ENCODE measurements around the gene CDYL2. TPM values are rescaled to one million over a fixed set of nuclear protein-coding genes. Genes with fewer than 3 reads are reported as not detected.
"Not testable (repeated sequence)": the region's sequence is repeated elsewhere in the genome, so short reads cannot be mapped to it uniquely, and the experiment has no call there.

The CDYL2 gene
- polyA plus RNA-seq, 3 donors, result 6.5 to 7.6 (median 6.7) TPM

DNA sequence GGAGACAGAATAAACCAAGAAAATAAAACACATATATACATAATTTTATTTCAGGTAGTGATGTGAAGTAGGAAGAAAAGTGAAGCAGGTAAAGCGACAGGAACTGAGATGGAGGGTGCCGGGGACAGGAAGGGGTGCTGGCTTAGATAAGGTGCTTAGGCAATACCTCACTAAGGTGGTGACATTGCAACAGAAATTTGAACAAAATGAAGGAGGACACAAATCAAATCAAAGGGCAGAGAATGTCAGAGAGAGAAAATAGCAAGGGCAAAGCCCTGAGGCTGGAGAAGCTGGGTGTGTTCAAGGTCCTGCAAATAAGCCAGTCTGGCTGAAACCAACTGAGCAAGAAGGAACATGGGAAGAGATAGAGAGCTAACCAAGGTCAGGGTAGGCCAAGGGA, 5.0 kb upstream of the CDYL2 start:
- DNase-seq (ENCODE audit: low read depth in 3 of 3, low spot score in 2 of 3), result no peak

GRCh38 chr16:80807906-80808305, 3.5 kb upstream of the CDYL2 start:
- DNase-seq (ENCODE audit: low read depth in 3 of 3, low spot score in 2 of 3), result no peak

DNA sequence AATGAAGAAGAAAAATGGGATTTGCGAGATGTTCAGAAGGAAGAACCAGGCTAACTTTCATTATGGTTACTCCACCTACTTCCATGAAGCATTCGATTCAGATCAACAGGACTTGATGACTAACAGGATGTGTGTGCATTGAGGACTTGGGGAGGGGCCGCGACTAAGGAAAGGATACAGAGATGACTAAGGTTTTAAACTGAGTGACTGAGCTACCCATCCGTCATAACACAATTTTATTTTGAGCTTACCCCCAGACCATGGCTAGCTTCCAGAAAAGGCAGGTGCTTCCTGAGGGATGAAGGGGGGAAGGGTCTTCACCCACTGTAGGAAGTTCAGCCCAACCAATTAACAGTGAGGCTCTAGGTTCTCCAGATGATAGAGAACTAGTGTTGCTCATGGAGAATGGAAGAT, 2.5 kb upstream of the CDYL2 start:
- no peak for DNase-seq (ENCODE audit: low read depth in 3 of 3, low spot score in 2 of 3)

DNA sequence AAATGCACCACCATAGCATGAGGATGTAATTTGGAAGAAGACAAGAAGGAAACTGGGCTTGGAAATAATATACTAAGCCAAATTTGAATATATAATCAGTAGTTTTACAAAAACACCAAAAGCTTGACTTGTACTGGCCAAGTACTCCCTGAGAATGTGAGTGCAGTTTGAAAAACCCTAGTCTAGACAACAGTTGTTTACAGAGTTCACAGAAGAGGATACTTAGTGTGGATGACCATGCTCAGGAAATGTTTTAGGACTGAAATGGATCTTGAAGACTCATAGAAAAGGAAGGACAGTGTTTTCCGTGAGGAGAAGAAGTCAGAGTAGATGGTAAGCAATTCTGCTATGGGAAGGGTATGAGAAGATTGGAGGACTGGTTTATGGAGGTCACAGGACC, 1.9 kb upstream of the CDYL2 start:
- DNase-seq (ENCODE audit: low read depth in 3 of 3, low spot score in 2 of 3), result no peak

DNA sequence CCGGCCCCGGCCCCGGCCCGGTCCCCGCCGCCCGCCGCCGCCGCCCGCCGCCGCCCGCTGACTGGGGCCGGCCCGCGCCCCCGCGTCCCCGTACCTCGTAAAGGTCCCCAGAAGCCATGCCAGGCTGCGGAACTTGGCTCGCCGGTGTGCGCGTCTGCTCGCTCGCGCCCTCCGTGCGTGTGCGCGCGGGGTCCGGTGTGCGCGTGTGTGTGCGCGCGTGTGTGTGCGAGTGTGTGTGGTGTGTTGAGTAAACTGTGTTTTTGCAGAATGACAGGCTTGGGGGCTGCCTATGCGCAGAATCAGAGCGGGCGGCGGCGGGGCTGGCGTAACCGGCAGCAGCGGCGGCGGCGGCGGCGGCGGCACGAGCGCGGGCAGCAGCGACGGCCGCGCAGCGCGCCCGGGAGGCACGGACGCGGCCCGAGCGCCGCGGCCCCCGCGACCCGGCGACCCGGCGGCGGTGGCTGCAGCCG, 307 bp downstream of the CDYL2 start:
- DNase-seq (ENCODE audit: low read depth in 3 of 3, low spot score in 2 of 3), result peak in 1 of 3 donors; percentile 40

DNA sequence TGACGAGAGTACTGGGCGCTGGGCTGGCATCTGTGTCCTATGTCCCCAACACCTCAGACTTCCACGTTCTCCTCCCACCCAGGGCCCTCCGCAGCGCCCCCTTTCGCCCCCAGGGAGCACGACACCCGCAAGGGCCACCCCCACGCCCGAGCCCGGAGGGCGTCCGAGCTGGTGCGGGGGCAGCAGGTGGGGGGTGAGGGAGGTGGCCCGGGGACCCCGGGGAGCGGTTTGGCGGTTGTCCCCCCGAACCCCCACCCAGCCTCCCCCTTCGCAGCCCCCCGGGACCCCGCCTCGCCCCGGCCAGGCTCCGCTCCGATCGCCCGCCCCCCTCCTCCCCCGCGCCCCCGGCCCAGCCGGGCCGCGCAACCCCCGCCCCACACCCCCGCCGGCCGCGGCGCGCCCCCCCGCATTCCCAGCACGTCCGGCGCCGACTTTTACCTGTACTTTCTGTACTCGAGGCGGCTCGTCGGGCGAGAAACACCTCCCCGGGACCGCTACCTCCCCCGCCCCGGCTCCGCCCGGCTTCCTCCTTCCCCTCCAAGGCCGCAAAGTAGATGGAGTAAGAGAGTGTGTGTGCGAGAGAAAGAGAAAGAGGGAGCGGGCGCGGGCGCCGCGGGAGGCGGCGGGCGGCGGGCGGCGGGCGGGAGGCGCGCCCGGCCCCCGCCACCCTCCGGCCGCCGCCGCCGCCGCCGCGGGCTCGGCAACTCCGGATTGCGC, 901 bp downstream of the CDYL2 start:
- no peak for DNase-seq (ENCODE audit: low read depth in 3 of 3, low spot score in 2 of 3)

DNA sequence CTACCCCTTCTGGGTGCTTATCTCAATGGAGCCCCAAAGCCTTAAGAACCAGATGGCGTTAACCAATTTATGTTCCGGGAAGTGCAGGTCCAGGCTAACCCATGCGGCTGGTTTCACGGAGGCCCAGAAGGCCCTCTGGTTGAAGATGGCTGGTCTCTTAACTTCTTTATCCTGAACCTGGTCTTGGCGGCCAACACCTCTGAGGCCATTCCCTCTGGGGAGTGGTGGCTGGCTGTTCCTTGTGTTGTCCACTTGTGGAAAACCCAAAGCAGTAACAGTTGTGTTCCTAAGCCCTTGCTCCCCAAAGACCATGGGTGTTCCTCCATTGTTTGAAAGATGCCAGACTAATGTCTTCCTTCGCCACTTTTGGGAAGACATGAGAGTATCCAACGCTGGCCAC, 1.5 kb downstream of the CDYL2 start:
- no peak for DNase-seq (ENCODE audit: low read depth in 3 of 3, low spot score in 2 of 3)

- no peak for DNase-seq (ENCODE audit: low read depth in 3 of 3, low spot score in 2 of 3)
These were observed 2.3 kb downstream of the CDYL2 start for GRCh38 chr16:80802138-80802537.

- DNase-seq (ENCODE audit: low read depth in 3 of 3, low spot score in 2 of 3), result no peak
These were observed 10.3 kb downstream of the CDYL2 start for GRCh38 chr16:80794071-80794470.

DNA sequence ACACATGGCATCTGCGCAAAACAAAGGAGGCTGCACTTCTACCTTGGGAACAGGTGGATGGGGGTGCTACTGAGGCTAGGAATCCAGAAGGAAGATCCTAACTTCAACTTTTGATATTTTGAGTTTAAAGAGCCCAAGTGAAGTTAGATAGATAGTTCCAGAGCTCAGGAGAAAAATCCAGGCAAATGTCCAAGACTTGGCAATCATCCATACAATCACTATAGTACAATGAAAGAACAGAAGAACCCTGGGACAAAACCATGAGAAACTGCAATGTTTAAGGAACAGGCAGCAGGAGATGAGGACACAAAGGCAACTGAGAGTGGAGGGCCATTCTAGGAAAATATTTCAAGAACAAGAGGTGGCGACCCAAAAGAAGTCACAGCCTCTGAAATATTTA, 12.4 kb downstream of the CDYL2 start:
- no peak for DNase-seq (ENCODE audit: low read depth in 3 of 3, low spot score in 2 of 3)

DNA sequence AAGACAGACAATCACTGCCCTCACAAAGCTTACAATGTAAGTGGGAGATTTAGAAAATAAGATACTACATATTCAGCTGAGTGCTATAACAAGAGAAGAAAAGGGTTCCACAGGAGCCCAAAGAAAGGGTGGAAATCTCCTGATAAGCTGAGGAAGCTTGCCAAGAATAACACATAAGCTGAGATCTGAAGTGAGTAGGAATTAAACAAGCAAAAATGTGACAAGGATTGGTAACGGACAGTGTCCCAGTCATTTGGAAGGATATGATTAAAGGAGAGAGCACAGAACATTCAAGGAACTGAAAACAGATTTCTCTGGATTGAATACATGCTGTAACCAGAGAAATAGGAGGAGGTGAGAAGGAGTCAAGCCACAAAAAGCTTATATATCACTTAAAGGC, 13.0 kb downstream of the CDYL2 start:
- no peak for DNase-seq (ENCODE audit: low read depth in 3 of 3, low spot score in 2 of 3)

- DNase-seq (ENCODE audit: low read depth in 3 of 3, low spot score in 2 of 3), result no peak
These were observed 13.6 kb downstream of the CDYL2 start for GRCh38 chr16:80790751-80791150.

DNA sequence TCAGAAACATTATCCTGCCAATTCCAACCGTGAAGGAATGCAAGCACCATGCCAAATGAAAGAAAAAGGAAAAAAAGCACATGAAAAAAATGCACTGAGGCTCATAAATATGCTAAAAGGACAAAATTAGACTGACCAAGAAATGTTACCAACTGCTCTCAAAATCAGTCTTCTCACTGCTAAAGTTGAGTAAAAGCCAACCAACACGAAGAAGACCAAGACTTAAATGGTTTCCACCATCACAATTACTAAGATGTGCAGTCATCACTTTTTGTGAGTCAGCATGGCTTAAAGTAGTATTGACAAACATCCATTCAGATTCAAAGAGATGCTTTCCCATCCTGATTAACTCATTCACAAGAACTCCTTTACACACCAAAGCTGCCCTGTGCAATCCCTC, 16.4 kb downstream of the CDYL2 start:
- no peak for DNase-seq (ENCODE audit: low read depth in 3 of 3, low spot score in 2 of 3)

- not testable (repeated sequence) for DNase-seq (ENCODE audit: low read depth in 3 of 3, low spot score in 2 of 3)
These were observed 17.8 kb downstream of the CDYL2 start for GRCh38 chr16:80786561-80786960.

DNA sequence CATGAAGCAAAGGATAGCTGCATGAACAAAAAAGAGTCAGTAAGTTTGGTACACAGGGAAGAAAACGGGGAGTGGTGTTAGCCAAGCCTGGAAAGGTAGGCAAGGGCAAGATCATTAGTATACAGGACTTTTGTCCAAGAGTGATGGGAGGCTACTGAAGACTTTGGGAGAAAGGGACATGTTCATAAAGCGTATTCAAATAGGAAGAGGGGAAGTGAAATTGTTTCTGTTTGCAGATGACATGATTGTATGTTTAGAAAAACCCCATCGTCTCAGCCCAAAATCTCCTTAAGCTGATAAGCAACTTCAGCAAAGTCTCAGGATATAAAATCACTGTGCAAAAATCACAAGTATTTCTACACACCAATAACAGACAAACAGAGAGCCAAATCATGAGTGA, 19.4 kb downstream of the CDYL2 start:
- DNase-seq (ENCODE audit: low read depth in 3 of 3, low spot score in 2 of 3), result no peak

DNA sequence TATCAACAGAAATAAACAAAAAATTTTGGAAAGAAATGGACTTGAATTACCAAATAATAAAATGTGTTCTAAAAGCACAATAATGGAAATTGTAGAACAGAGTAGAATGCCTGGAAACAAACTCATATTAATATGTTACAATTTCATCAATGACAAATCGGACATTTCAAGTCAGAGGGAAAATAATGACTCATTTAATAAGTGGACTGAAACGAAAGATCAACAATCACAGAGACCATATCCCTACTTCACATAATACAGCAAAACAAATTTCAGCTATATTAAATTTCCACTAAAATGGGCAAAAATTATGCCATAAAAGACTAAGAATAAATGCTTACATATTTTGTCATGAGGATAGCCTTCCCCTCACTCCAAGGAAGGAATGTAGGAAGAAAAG, 25.7 kb downstream of the CDYL2 start:
- DNase-seq (ENCODE audit: low read depth in 3 of 3, low spot score in 2 of 3), result no peak

GRCh38 chr16:80776856-80777255, 27.5 kb downstream of the CDYL2 start:
- DNase-seq (ENCODE audit: low read depth in 3 of 3, low spot score in 2 of 3), result no peak

GRCh38 chr16:80775450-80775849, 28.9 kb downstream of the CDYL2 start:
- no peak for DNase-seq (ENCODE audit: low read depth in 3 of 3, low spot score in 2 of 3)

GRCh38 chr16:80766798-80767197, 37.6 kb downstream of the CDYL2 start:
- no peak for DNase-seq (ENCODE audit: low read depth in 3 of 3, low spot score in 2 of 3)

DNA sequence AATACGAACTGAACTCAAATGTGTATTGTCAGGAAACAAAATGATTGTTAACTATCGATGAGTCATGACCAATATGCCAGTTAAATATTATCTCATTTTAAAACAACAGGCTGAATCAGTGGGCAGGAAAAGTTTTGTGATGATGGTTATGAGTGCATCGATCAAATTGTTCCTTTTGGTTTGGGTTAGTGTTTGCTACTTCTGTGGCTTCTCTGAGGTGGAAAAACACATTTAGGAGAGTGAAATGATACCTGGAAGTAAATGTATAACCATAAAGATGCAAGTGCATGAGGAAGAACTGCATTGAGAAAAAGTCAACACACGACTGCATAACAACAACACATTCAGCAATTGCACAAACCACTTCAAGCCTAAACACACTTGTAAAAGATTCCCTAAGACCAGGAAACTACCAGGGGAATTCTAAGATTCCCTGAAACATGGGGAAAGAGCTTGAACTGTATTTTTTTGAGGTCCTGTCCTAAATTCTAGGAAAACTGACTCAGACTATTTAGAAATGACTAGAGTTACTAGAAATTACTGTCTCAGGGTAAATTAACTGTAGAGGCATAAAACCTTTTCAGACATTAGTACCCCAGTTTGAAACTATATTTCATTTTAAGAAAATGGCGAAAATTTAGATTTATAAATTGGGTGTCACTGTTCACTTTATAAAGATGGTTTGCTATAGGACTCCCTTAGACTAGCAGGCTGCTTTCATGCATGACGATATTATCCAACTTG, 44.8 kb downstream of the CDYL2 start:
- no peak for DNase-seq (ENCODE audit: low read depth in 3 of 3, low spot score in 2 of 3)

DNA sequence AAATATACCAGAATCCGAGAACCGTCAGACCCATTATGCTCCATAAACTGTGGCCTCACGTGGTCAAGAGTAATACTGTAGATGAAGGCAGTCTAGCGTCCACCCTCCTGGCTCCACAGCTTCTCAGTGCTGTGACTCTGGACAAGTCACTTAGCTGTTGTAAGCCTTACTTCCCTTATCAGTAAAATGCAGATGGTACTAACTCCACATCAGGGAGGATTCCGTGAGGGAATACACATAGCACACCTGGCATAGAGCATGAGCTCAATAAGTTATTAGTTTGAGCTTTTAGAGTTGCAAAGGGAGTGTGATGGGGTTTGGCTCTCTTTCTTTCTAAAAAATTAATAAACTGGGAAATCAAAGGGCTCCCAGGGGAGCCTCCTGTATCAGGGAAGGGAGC, 49.9 kb downstream of the CDYL2 start:
- no peak for DNase-seq (ENCODE audit: low read depth in 3 of 3, low spot score in 2 of 3)

GRCh38 chr16:80752541-80752940, 51.9 kb downstream of the CDYL2 start:
- DNase-seq (ENCODE audit: low read depth in 3 of 3, low spot score in 2 of 3), result no peak
